ENCODE measurements around the gene TBC1D22A.

DNA sequence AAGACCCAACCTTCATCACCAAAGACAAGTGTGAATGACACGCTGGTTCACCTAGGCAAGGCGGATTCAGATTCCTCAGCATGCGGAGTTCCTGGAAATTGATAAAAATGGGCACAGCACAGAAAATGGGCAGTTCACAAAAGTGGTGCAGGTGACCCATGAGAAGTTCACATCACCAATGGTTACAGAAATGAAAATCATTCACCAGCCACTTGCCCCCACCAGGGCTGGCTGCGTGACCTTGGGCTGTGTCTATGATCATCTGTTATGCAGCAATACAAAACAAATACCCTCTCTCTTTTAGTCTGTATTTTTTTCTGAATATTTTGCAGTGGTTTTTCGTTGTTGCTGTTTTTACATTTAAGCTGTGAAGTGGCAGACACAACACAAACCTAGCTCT, 415.9 kb downstream of the TBC1D22A start:
- TF ChIP-seq, protein P1, sequence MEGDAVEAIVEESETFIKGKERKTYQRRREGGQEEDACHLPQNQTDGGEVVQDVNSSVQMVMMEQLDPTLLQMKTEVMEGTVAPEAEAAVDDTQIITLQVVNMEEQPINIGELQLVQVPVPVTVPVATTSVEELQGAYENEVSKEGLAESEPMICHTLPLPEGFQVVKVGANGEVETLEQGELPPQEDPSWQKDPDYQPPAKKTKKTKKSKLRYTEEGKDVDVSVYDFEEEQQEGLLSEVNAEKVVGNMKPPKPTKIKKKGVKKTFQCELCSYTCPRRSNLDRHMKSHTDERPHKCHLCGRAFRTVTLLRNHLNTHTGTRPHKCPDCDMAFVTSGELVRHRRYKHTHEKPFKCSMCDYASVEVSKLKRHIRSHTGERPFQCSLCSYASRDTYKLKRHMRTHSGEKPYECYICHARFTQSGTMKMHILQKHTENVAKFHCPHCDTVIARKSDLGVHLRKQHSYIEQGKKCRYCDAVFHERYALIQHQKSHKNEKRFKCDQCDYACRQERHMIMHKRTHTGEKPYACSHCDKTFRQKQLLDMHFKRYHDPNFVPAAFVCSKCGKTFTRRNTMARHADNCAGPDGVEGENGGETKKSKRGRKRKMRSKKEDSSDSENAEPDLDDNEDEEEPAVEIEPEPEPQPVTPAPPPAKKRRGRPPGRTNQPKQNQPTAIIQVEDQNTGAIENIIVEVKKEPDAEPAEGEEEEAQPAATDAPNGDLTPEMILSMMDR (IDR thresholded peaks at IDR 0.05) = no peak
- TF ChIP-seq POLR2A (IDR thresholded peaks at IDR 0.05) (no peak), EP300 (IDR thresholded peaks at IDR 0.05) (no peak)

Data from gastroesophageal sphincter (tissue), 3 donors.